SU-DHL-6 (cell line): ENCODE results near the gene RPTOR.

Experiments
- EZH2phosphoT487 ChIP-seq: fragments of 200-600 bp; sonication (generic), shearing (Covaris generic); conservative IDR thresholded peaks from 2 replicates; pipeline ENCODE4 v1.6.1; 2018; ENCODE audit warnings: mild to moderate bottlenecking, antibody characterized with exemption, low read length, moderate library complexity, mixed read lengths
- TF ChIP-seq, protein P1 (sequence below): fragments of 200-600 bp; sonication (generic); IDR thresholded peaks from one replicate; pipeline ENCODE4 v1.5.1; 2017; ENCODE audit warnings: antibody characterized with exemption, mild to moderate bottlenecking, low read length, moderate library complexity; ENCODE audit not compliant: insufficient read depth, poor library complexity, severe bottlenecking

DNA sequence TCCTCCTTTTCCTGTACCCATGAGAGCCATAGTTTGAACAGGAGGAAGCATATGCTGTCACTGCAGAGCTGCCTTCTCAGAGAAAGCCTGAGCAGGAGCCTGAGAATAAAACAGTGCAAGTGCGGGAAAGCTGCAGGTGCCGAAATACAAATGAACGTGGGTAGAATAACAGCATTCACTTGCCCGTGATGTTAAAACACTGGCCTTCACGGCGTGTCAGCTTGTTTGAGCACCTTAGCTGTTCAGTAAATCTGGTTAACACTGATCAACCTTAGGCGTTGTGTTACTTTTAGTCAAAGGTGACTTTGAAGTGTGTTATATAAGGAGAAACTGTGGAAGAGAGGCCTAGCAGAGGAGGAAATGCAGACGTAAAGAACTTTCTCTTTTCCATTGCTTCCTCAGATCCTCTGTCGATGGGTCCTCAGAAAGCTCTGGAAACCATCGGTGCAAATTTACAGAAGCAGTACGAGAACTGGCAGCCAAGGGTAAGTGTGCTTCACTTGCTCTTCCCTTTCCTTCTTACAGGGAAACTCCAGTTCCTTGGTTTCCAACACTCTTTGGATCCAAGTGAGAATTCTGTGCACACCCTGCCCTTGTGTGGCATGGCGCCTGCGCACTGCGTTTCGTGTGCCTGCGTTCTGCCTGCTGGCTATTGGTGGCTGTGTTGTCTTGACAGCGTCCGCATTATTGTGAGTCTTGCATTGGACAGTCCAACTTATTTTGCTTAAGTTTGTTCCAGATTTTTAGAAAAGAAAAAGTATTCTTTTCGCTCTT, 98.9 kb downstream of the RPTOR start:
- TF ChIP-seq, protein P1, sequence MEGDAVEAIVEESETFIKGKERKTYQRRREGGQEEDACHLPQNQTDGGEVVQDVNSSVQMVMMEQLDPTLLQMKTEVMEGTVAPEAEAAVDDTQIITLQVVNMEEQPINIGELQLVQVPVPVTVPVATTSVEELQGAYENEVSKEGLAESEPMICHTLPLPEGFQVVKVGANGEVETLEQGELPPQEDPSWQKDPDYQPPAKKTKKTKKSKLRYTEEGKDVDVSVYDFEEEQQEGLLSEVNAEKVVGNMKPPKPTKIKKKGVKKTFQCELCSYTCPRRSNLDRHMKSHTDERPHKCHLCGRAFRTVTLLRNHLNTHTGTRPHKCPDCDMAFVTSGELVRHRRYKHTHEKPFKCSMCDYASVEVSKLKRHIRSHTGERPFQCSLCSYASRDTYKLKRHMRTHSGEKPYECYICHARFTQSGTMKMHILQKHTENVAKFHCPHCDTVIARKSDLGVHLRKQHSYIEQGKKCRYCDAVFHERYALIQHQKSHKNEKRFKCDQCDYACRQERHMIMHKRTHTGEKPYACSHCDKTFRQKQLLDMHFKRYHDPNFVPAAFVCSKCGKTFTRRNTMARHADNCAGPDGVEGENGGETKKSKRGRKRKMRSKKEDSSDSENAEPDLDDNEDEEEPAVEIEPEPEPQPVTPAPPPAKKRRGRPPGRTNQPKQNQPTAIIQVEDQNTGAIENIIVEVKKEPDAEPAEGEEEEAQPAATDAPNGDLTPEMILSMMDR = no peak
- no peak for TF ChIP-seq EZH2phosphoT487
